HG03103 (cell line): Measurements from ENCODE around the gene GRIK4.
"Not testable (repeated sequence)": the region's sequence is repeated elsewhere in the genome, so short reads cannot be mapped to it uniquely, and the experiment has no call there.

ENCODE experiments used
- ATAC-seq: cut with Tn5 transposase; IDR thresholded peaks from one replicate; pipeline ENCODE4 v1.9.1; 2021; ENCODE audit warnings: low read depth; ENCODE audit not compliant: unreplicated experiment

Gene GRIK4

DNA sequence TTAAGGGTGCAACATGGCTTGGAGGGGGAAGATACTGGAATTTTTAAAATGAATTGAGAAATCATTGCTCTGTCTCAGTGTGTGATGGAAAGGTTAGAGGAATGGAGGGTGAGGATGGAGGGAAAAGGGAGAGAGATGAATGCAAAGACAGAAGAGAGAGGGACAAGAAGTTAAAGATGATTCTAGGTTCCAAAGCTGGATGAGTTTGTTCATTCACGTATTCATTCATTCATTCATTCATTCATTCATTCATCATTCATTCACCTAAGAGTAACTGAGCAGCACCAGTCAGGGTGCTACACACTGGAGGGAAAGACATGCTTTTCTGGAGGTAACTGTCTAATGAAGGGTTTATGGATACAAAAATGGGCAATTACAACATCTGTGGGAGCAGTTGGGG, 209.2 kb downstream of the GRIK4 start:
- ATAC-seq = no peak

GRCh38 chr11:120722524-120722923, 211.0 kb downstream of the GRIK4 start:
- no peak for ATAC-seq

DNA sequence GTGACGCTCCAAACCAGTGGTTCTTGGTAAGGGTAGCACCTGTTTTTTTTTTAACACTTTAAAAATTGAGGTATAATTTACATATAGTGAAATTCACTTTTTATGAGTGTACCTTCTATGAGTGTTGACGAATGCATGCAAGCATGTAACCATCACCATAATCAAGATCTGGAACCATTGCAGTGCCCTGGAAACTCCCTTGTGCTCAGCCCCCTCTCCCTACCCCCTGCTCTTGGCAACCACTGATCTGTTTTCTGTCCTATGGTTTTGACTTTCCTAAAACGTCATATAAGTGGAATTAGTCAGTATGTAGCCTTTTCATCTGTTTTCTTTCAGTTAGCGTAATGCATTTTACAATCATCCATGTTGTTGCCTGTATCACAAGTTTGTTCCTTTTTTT, 212.2 kb downstream of the GRIK4 start:
- no peak for ATAC-seq

- ATAC-seq = no peak
Observed at GRCh38 chr11:120727752-120728151, 216.2 kb downstream of the GRIK4 start.

GRCh38 chr11:120735035-120735434, 223.5 kb downstream of the GRIK4 start:
- no peak for ATAC-seq

- ATAC-seq = no peak
Observed at GRCh38 chr11:120738516-120739046, 227.0 kb downstream of the GRIK4 start.

- no peak for ATAC-seq
Observed at GRCh38 chr11:120739780-120740179, 228.2 kb downstream of the GRIK4 start.

GRCh38 chr11:120740380-120740779, 228.8 kb downstream of the GRIK4 start:
- ATAC-seq = no peak

- ATAC-seq = no peak
Observed at GRCh38 chr11:120744016-120744994, 232.8 kb downstream of the GRIK4 start.

- no peak for ATAC-seq
Observed at GRCh38 chr11:120746376-120746775, 234.8 kb downstream of the GRIK4 start.

GRCh38 chr11:120746836-120747609, 235.5 kb downstream of the GRIK4 start:
- ATAC-seq = no peak

DNA sequence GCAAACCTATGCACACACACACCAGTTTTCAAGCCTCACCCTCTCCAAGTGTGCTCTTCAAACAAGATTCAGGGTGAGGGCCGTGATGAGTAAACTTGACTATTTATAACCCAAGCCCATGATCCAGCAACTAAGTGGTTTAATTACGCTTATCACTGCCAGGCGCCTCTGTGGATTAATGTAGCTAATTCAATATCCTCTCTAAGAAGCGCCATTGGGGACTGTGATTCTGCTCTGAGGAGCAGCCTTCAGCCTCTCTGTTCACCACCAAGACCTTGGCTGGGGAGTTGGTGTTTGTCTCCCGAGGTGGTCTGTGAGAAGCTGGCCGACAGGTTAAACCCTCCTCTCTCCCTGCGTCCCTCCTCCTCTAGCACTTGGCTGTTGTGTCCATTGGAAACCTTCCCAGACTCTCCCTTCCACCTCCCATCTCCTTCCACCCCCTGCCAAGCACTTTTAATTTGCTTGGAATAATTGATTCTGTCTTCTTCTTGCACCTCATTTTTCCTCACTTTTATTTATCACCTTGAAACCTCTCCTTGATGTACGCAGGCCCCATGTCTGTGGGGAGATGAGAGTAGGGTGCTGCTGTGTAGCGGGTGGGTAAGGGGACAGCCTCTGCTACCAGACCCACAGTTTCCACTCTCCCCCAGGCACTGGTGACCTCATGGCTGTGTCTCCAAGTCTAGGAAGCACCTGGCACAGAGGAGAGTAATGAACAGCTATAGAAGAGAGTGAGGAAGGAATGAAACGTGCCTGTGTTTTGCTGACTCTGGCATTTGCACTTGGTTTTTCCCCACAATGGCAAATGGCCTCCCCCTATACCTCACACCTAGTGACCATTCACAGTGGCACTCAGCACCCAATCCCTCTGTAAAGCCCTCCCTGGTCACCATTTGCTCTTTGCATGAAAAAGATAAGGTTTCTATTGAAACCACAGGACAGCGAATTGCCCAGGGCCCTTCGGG, 236.6 kb downstream of the GRIK4 start:
- no peak for ATAC-seq

DNA sequence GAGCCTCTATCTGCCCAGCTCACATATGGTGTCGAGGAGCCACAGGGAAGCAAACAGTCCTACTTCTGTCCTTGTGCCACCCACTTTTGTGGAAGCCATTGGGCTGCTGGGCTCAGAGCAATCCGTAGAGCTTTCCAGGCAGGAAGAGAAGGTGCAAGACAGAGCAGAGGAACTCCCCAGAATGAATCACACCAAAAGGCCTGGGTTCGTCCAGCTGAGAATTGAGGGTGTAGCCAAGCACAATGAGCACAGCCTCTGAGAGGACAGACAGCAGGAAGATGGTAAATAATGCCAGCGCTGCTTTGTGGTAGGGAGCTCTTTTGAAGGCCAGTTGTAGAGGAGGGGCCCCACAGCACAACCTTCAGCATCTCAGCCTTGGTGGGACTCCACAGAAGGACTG, 237.8 kb downstream of the GRIK4 start:
- ATAC-seq = no peak

GRCh38 chr11:120750647-120751549, 239.3 kb downstream of the GRIK4 start:
- no peak for ATAC-seq

- ATAC-seq = no peak
Observed at GRCh38 chr11:120751550-120751949, 240.0 kb downstream of the GRIK4 start.

GRCh38 chr11:120752668-120753067, 241.1 kb downstream of the GRIK4 start:
- no peak for ATAC-seq

DNA sequence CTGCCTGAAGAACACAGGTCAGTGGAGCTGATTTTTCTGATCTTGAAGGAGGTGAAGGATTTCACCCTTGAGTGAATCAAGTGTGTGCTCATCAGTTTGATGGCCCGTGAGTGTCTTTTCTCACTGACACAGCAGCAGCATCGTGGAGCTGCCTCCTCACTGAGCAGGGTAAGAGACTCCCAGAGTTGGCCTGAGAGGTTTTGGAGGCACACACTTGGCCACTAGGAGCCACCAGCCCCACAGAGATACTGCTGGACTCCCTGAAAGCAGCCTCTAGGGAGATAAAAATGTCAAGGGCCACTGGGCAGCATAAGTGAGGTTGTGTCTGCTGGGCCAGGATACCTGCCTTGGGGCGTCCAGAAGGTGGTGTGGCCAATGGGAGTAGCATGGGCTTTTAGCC, 245.4 kb downstream of the GRIK4 start:
- ATAC-seq = no peak

GRCh38 chr11:120759046-120759445, 247.5 kb downstream of the GRIK4 start:
- ATAC-seq = no peak

- ATAC-seq = not testable (repeated sequence)
Observed at GRCh38 chr11:120765710-120766109, 254.2 kb downstream of the GRIK4 start.
